GM21447 (cell line): ENCODE measurements around the gene HOXB7.

Experiments used
- ATAC-seq: cut with Tn5 transposase; IDR thresholded peaks from one replicate; pipeline ENCODE4 v1.9.1; 2021; ENCODE audit not compliant: unreplicated experiment

HOXB7 gene

DNA sequence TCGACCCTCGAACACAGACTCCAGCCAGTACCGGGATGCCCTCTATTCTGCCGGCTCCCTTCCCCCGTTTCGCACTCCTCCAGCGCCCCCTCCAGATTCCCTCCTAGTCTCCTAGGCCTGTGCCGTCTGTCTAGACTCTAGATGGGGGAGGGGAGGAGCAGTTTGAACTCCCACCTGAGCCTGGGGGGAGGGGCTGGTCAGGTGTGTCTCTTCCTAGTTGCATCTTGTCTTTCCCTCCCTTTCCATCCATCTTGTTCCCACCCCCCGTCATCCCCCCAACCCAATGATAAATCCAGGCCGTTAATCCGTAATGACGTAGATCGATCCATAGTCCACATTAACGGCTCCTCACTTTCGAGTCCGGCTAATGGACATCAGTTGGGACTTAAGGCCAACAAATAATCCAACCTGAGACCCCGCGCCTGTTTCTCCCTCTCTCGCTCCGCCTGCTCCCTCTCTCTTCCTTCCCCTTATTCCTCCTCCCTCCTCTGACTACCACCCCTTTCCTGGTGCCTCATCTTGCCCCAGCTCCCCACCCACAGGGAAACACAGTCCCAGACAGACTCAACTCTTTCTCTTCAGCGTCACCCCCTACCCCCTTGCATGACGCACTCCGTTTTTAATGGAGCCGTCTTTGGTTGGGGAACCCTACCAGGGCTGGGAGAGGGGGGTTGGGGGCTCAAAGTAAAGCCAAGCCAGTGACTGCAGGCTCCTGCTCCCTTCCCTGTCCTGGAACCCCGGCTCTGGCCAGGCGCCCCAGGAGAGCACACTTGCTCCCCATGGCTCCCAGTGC lies 13.9 kb downstream of the HOXB7 start:
- ATAC-seq: no peak

DNA sequence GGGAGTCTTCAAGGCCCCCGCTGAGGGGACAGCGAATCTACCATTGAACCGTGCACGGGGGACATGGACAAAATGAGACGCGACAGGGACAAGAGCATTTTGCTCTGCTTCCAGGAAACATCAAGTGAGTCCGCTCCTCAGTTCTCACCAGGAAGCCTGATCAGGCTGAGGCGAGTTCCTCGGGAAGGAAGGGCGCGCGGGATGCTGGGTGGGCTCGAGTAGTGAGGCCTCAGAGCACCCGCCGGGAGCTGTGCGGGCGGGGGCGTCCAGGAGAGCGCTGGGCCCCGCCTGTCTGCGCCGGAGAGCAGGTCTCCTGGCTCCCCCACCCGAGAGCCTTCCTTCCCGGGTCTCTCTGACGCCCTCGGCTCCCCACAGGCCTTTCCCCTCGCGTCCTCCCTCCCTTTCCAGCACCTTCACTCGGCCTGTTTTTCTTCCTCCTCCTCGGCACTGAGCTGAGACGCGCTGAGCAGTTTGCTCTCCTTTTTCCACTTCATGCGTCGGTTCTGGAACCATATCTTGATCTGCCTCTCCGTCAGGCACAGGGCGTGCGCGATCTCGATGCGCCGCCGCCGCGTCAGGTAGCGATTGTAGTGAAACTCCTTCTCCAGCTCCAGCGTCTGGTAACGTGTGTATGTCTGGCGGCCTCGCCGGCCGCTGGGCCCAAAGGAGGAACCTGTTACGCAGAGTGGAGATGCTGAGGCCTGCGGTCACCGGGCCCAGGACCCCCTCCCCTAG lies 14.7 kb downstream of the HOXB7 start:
- no peak for ATAC-seq

DNA sequence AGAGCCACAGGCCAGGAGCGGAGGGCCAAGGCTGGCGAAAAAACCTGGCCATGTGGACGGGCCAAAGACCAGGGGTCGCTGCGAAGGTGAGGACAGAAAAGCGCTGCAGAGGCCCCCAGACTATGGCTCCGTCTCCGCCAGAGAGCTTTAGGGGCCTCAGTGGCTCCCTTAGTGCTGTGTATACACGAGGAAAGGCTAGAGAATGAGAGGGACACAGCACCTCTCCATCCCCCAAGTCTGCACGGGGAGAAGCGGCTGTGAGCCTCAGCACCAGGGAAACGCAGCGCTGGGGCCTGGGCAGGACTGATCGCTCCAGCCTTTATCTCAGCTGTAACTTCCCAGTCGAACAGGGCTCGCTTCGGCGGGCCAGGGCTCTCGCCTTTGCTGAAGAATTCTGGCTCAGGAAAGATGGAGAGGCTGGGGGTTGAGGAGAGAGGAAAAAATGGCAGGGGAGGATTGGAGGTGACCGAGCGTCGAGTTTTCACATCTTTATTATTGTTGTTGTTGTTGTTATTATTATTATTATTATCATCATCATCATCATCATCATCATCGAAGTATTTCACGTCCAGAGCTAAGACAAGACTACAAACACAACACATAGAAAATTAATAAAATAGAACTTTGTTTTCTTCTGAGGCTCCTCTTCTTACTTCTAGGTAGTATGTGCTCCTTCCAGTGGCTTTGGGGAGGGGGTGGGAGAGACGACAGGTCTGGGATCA lies 15.4 kb downstream of the HOXB7 start:
- ATAC-seq: no peak

DNA sequence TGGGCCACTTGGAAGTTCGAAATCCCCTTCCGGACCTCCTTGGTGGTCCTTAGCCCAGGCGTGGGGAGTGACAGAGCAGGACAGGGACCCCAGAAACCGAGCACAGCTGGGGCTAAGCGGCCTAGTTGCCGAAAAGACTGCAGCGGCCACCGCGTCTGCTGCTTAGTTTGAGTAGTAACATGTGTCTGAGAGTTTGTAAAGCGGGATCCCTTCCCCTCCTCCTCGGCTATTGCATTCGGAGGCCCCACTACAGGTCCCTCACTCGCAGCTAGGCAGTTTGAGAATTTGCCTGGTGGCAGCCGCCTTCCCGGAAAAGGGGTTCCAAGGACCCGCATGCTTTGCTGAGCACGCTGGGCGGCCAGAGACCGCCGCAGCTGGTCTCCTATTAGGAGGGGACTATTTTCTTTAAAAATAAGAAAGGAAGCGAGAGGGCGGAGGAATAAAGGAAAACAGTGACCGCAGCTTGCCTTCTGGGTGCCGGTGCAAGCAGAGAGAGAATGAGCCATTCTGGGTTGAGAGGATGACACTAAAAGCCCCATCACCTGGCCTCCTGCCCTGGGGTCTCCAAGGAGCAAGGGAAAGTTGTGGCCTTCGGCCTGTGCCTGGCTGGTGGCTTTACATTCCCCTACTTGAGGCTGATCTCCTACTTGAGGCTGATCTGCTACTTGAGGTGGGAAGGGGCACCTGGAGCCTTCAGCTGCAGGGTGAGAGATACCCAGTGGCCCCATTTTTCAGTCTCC lies 16.1 kb downstream of the HOXB7 start:
- no peak for ATAC-seq

DNA sequence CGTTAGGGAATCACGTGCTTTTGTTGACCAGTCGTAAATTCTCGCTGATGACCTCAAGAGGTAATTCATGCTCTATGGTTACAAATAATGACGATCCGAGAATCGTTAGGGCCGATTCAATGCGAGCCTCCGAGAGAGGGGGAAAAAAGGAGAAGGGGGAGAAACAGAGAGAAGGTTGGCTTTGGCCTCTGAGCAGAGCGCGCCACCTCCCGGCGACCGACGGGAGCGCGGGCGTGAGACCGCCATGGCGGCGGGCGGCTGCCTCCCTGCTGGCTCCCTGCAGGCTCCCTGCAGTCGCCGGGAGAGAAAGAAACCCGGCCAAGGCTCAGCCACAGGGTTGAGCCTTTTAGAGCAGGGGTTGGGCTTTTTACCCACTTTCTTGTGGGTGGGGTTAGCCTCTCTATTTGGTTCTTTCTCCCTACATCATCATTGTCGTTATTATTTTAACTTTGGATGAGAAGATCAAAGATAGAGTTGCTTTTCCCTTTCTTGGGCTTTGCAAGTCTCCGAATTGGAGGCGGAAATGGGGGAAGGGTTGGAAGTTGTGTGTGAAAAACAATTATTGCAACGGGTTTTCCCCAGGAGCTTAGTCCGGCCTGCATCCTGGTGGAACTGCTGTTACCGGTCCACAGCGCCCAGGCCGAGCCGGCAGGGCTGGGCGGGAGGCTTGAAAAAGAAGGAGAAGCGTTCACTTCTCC lies 16.8 kb downstream of the HOXB7 start:
- ATAC-seq: no peak

DNA sequence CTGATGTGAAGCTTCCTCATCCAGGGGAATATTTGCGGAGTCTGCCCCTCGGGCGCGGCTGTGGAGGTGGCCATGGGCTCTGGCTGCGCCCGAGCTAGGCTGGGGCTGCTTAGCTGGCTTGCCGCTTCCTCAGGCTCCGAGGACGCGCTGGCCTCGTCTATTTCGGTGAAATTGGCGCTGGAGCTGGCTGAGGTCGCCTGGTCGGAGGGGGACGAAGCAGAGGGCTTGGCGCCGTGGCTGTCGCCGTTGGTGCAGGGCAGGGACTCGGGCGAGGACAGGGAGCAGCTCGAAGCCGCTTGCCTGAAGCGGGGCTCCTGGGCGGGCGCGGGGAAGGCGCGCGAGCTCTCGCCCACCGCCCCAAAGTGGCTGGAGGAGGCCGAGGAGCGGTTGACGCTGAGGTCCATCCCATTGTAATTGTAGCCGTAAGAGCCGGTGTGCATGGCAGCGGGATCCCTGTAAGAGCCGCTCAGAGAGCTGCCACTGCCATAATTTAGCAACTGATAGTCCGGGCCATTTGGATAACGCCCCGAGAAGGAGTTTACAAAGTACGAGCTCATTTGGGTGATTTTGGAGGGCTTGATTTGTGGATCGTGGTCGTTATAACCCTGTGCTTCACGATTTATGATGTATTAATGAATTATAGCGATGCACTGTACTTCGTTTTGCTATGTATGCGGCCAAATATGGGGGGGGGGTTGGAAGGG lies 17.5 kb downstream of the HOXB7 start, which contains the start of gene HOXB5:
TSS of gene HOXB5 (minus strand) at position 654 of the 704 bp plus-strand sequence. CDS start at position 557, 97 bp downstream.
- no peak for ATAC-seq

DNA sequence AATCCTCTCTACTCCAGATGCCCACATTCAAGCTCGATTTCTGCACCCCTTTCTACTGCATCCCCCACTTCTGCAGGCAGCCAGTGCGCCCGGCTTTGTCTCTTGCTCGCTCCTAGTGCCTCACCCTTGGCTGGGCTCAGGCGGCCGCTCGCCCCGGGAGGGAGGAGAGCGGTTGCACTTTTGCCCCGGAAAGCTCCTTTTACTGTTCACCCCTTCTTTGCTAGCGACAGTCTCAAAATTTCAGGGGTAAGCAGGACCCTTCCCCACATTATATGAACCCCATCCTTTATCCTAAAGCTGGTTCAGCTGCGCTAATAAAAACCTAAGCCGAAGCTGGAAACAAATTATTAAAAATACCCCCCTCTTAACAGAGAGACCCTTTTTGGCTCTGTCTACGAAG lies 18.2 kb downstream of the HOXB7 start:
- no peak for ATAC-seq

DNA sequence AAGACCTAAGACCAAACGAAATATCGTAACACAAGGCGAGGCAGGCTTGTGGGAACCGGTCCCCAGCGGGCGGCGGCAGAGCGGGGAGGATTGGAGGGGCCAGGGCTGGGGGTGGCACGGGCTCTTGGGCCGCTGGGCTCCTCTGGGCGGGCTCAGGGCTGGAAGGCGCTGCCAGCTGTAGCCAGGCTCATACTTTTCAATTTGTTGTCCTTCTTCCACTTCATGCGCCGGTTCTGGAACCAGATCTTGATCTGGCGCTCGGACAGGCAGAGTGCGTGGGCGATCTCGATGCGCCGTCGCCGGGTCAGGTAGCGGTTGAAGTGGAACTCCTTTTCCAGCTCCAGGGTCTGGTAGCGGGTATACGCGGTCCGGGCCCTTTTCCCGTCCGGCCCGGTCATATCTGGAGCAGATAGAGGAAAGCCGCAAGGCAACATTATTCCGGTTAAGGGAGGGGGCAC lies 18.7 kb downstream of the HOXB7 start:
- no peak for ATAC-seq

DNA sequence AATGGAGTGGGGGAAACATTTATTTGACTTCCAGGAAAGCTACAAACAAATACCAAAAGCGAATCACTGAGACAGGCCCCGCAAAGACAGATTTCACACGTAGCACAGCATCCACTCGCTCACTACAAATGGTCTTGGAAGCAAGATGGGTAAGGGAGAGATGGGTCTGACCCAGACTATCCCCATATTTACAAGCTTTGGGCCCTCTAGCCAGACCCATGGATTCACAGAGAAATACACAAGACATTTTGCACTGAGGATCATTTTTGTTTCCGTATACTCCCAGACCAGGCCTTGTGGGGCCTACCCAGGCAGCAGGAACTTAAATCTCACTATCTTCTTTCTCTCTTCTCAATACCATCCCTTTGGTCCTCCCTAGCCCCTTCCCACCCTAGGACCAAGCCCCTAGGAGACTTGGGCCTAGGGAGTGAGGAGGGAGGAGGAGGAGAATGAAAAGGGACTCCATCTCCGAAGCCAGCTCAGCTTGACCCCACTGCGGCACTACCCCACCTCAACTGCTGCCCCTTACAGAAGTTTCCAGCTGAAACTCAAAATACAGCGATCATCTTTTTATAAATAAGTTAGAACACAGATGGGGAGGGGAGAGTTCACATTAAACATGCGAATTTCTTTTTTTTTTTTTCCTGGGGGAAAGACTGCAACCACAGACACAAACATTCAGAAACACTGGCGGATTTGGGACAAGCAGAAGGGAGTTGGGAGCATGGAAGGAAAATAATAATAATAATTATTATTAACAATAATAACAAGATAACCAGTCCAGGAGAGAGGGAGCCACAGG lies 19.4 kb downstream of the HOXB7 start:
- no peak for ATAC-seq

DNA sequence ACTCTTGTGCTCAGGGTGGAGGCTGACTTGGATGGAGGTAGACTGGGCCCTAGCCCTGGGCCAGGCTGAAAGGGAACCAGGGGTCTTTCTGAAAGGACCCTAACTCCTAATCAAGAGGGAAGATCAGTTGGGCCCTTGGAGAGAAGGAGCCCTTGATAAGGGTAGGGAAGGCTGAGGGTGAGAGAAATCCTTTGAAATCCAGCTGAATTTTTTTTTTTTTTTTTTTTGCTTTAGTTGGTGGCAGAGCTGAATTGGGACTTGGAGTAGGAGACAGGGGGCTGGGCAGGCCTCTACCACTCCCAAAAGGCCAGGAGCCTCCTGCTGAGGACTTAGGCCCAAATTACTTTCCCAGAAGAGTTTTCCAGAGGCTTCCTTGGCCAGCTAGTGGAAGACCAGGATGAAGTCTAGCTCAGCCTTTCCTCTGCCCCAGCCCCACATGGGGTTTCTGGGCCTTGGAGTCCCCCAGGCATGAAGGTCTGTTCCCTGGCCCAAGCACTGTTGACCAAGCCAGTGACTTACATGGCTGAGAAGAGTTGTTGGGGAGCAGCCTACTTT lies 20.1 kb downstream of the HOXB7 start:
- no peak for ATAC-seq

DNA sequence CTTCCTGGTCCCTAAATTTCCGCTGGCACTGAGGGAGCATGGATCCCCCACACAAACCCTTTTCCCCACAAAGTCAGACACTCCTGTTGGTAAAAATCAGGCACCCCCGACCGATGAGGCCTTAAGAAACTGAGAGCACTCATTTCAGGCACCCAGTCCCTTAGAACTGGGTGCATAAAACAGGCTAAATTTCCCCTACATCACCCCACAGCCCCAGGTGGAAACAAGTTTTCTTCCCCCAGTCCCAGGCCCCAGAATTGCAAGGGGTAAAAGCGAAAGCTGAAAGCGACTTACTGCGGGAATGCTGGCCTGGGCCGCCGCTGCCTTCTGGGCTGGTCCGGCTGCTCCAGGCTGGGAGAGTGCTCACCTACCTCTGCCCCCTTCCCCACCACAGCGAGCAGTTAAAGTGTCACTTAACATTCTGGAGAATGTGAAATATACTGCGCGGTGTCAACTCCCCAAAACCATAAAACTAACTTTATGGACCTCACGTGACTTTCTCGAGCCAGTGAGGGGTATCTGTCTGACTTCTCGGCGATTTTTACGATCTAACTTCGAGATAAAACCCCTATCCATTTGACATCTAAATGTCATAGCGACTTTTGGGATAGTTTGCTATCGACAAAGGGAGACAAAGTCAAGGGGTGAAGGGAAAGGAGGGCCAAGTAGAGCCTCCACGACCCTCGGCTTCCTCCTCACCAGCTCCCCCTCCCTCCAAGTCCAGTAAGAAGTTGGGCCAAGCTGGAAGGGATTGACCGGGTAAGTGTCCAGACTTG lies 20.8 kb downstream of the HOXB7 start, which contains the start of gene HOXB3:
TSS of gene HOXB3 (minus strand) at position 411 of the 776 bp plus-strand sequence. CDS start 37,767 bp downstream, outside the sequence.
- no peak for ATAC-seq

DNA sequence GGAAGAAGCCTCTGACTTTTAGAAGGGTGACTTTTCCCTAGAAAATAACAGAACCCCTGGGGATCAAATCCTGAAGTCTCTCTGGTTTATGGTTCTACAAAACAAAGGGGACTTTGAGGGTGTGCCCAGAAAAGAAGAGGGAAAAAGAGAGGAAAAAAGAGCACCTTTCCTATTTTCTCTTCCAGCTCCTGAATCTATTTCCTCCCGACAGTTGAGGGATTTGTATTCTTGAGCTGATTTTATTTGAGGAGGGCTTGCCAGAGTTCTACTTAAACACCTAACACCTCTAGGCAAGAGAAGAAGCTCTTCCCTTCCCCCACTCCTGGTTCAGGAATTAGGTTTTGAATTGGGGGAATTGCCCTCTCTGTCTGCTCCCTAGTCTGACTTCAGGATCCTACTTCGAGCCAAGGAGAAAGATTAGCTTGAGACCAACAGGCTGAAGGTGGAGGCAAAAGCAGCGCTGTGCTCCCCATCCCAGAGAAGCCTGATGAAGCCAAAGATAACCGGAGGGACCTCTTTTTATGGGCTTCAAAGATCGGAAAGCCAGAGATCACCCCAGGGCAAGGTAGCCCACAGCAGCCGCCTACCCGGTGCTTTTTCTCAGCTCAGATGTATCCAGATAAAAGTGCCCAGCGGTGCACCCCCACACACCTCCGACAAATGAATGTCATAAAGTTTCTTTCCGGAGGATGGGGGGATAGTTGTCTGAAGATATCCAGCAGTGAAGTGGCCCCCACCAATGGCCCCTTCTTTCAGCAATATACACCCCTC lies 21.6 kb downstream of the HOXB7 start:
- no peak for ATAC-seq

DNA sequence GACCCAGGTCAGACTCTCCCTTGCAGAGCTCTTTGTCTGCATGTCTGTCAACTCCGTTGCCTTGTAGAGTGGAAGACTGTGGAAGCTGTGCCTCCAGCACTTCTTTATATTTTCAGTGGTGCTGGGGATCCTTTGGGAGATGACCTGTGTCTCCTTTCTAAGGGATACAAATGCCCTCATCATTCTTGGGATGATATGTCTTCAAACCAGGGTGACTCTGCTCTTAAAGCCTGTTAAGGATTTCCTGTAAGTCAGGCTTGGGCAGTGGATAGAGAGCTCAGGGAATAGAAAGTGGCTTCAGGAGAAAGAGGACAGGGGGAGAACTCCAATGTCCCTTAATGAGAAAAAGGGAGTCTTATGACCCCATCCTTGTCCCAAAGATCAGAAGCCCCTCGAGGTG lies 22.3 kb downstream of the HOXB7 start:
- ATAC-seq: no peak

DNA sequence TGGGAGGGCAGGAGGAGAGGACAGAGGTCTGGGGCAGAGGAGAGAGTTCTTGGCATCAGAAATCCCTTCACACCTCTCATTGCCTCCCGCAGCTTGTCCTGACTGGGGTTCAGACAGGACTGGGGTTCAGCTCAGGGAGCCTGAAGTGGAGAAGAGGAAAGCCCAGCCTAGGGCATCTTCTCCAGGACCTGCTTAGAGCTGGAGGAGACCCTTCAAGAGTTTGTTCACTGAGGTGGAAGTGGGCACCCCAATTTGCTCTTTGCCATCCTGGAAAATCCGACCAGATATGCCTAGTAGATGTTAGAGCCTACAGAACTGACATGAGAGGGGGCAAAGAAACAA lies 22.8 kb downstream of the HOXB7 start:
- no peak for ATAC-seq

DNA sequence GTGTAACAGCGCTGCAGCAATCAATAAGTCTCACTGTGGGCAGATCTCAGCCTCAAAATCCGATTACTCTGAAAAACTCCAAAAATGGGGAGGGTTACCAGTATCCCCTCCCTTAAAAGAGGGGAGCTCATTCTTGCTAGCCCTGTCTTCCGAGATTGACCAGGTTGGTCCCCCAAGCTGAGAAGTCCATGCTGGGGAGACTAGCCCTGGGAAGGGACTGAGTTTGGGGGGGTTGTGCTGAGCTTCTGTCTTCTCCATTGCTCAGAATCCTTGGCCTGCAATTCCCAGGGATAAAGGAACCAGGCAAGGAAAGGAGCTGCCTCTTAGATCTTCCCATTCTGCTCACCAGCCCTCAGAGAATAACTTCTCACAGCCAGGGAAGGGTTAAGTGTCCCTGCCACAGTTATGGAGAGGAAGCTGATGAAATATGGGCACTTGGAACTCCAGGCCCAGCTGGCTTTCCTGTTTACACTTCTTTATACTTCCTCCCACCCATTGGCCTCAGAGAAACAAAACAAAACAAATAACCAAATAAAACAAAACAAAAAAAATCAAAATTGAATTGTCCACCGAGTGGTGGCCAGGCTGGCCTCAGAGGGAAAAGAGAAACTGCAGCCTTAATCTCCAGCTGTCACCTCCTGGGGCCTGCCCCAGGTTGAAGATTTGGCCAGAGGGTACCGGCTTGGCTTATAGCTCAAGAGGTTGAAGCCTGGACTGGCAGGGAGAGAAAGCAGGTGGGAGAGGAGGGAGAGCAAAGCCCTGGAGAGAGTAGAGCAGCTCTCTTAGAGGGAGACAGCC lies 23.3 kb downstream of the HOXB7 start:
- ATAC-seq: no peak
